ENCODE data around the gene INSL4. TPM values are rescaled to one million over a fixed set of nuclear protein-coding genes. Genes with fewer than 3 reads are reported as not detected.

INSL4 gene
- total RNA-seq, 6 experiments from 2014 or later = not detected

- Mint-ChIP-seq H3K9me3 (0 out of 2 replicates have a peak, but pooled peaks cover 8% of the 10 kb centered on the region), H3K4me1 (ENCODE audit: low read depth) (peaks cover 15% of the 10 kb centered on the region), H3K36me3 (ENCODE audit: low read depth) (no peaks in the 10 kb centered on the region), H3K27ac (no peak overlapping the region), H3K27me3 (ENCODE audit: insufficient read depth) (no peaks in the 10 kb centered on the region; the same call in 1 of the 2 replicates), H3K4me3 (no peak overlapping the region)
- peak; percentile 10 for DNase-seq
- TF ChIP-seq CTCF (IDR thresholded peaks at IDR 0.05) = no peak; the same call in 1 of the 2 replicates
These were observed 32.4 kb downstream of the INSL4 start for GRCh38 chr9:5263351-5264218.

GRCh38 chr9:5264219-5264595, 33.0 kb downstream of the INSL4 start:
- no peak for TF ChIP-seq CTCF (IDR thresholded peaks at IDR 0.05)
- no peaks in the 10 kb centered on the region; the same call in 1 of the 2 replicates for H3K27me3 Mint-ChIP-seq (ENCODE audit: insufficient read depth)
- no peak for DNase-seq
- no peak overlapping the region for H3K4me3 Mint-ChIP-seq
- H3K9me3 Mint-ChIP-seq = 0 out of 2 replicates have a peak, but pooled peaks cover 6% of the 10 kb centered on the region
- H3K4me1 Mint-ChIP-seq (ENCODE audit: low read depth) = peaks cover 22% of the 10 kb centered on the region
- H3K36me3 Mint-ChIP-seq (ENCODE audit: low read depth) = no peaks in the 10 kb centered on the region
- H3K27ac Mint-ChIP-seq = no peak overlapping the region

GRCh38 chr9:5265939-5266338, 34.7 kb downstream of the INSL4 start:
- TF ChIP-seq CTCF (IDR thresholded peaks at IDR 0.05) = no peak
- H3K27ac Mint-ChIP-seq = no peak overlapping the region

GRCh38 chr9:5269249-5269715, 38.1 kb downstream of the INSL4 start:
- no peak for TF ChIP-seq CTCF (IDR thresholded peaks at IDR 0.05)
- H3K4me3 Mint-ChIP-seq = peak overlapping the region; percentile 46
- no peaks in the 10 kb centered on the region for H3K36me3 Mint-ChIP-seq (ENCODE audit: low read depth)
- H3K4me1 Mint-ChIP-seq (ENCODE audit: low read depth) = peaks cover 32% of the 10 kb centered on the region
- no peaks in the 10 kb centered on the region for H3K9me3 Mint-ChIP-seq
- H3K27me3 Mint-ChIP-seq (ENCODE audit: insufficient read depth) = no peaks in the 10 kb centered on the region; the same call in 1 of the 2 replicates
- H3K27ac Mint-ChIP-seq = peak overlapping the region; percentile 36
- peak; percentile 20 for DNase-seq

More at GRCh38 chr9:5265939-5266338, 34.7 kb downstream of the INSL4 start:
- no peaks in the 10 kb centered on the region for H3K36me3 Mint-ChIP-seq (ENCODE audit: low read depth)
- H3K4me3 Mint-ChIP-seq = no peak overlapping the region
- H3K9me3 Mint-ChIP-seq = no peaks in the 10 kb centered on the region
- no peaks in the 10 kb centered on the region; the same call in 1 of the 2 replicates for H3K27me3 Mint-ChIP-seq (ENCODE audit: insufficient read depth)
- peaks cover 32% of the 10 kb centered on the region for H3K4me1 Mint-ChIP-seq (ENCODE audit: low read depth)
- DNase-seq = no peak

GRCh38 chr9:5274770-5275169, 43.6 kb downstream of the INSL4 start:
- no peaks in the 10 kb centered on the region for H3K9me3 Mint-ChIP-seq
- TF ChIP-seq CTCF (IDR thresholded peaks at IDR 0.05) = no peak
- H3K4me1 Mint-ChIP-seq (ENCODE audit: low read depth) = peaks cover 5% of the 10 kb centered on the region
- H3K4me3 Mint-ChIP-seq = no peak overlapping the region
- H3K36me3 Mint-ChIP-seq (ENCODE audit: low read depth) = no peaks in the 10 kb centered on the region
- peaks cover 2% of the 10 kb centered on the region; the same call in 1 of the 2 replicates for H3K27me3 Mint-ChIP-seq (ENCODE audit: insufficient read depth)
- no peak overlapping the region for H3K27ac Mint-ChIP-seq
- no peak for DNase-seq

Data from HFFc6 (cell line).